ENCODE results near the gene BEND7. TPM values are rescaled to one million over a fixed set of nuclear protein-coding genes. Genes with fewer than 3 reads are reported as not detected.

BEND7 gene
- total RNA-seq, 4 donors from 2014 or later: 14.7 to 27.4 (median 20.1) TPM

Small RNA genes lying within 50 kb of the gene (small RNA-seq; reads per million reads assigned to genes)
- 0 reads per million in 3 donors for gene RF00019

Other genes with a start within 250 kb of the BEND7 start
- 10 to 100 TPM; 29.3 to 42.8 (median 38.4) TPM for gene PHYH, start 228.9 kb downstream of the BEND7 start, total RNA-seq
- gene SEPHS1, start 180.7 kb downstream of the BEND7 start, total RNA-seq: 10 to 100 TPM; 37.0 to 53.1 (median 46.0) TPM
- gene PRPF18, start 58.0 kb upstream of the BEND7 start, total RNA-seq: 10 to 100 TPM; 16.2 to 27.8 (median 25.6) TPM